H9 (cell line): ENCODE measurements around the gene ZNF714. TPM values are rescaled to one million over a fixed set of nuclear protein-coding genes. Genes with fewer than 3 reads are reported as not detected.

ENCODE experiments used
- DNase-seq: peaks from one replicate; pipeline ENCODE4 v3.0.0-alpha.2; 2017
- H2AFZ ChIP-seq: one replicate; pipeline ENCODE4 v1.6.1; 2013; ENCODE audit warnings: mild to moderate bottlenecking, low read length, control low read depth, moderate library complexity
- H2AK5ac ChIP-seq: 2 replicates; pipeline ENCODE4 v1.6.1; 2013; ENCODE audit warnings: low read length, control low read depth, mixed read lengths; ENCODE audit not compliant: insufficient read length
- H2BK120ac ChIP-seq: one replicate; pipeline ENCODE4 v1.6.1; 2013; ENCODE audit warnings: low read depth, mild to moderate bottlenecking, low read length, control low read depth, inconsistent platforms; ENCODE audit not compliant: poor library complexity, severe bottlenecking
- H2BK12ac ChIP-seq: 2 replicates; pipeline ENCODE4 v1.6.1; 2013; ENCODE audit warnings: low read length, control low read depth, mixed read lengths, low read depth; ENCODE audit not compliant: insufficient read length
- H2BK15ac ChIP-seq: 2 replicates; pipeline ENCODE4 v1.6.1; 2013; ENCODE audit warnings: low read depth, low read length, control low read depth
- H2BK20ac ChIP-seq: one replicate; pipeline ENCODE4 v1.6.1; 2013; ENCODE audit warnings: low read depth, mild to moderate bottlenecking, low read length, control low read depth, inconsistent platforms; ENCODE audit not compliant: poor library complexity, severe bottlenecking
- H2BK5ac ChIP-seq: 2 replicates; pipeline ENCODE4 v1.6.1; 2013; ENCODE audit warnings: low read length, control low read depth, mixed read lengths; ENCODE audit not compliant: insufficient read length
- H3K14ac ChIP-seq: 2 replicates; pipeline ENCODE4 v1.6.1; 2013; ENCODE audit warnings: low read length, control low read depth; ENCODE audit not compliant: insufficient read depth
- H3K18ac ChIP-seq: 2 replicates; pipeline ENCODE4 v1.6.1; 2013; ENCODE audit warnings: low read depth, mild to moderate bottlenecking, mixed read lengths, low read length, control low read depth; ENCODE audit not compliant: insufficient read length
- H3K23ac ChIP-seq: 2 replicates; pipeline ENCODE4 v1.6.1; 2013; ENCODE audit warnings: low read length, control low read depth, mixed read lengths, low read depth; ENCODE audit not compliant: insufficient read length
- H3K23me2 ChIP-seq: 2 replicates; pipeline ENCODE4 v1.6.1; 2013; ENCODE audit warnings: low read depth, mild to moderate bottlenecking, mixed read lengths, low read length, control low read depth; ENCODE audit not compliant: insufficient read length, poor library complexity, severe bottlenecking
- H3K27ac ChIP-seq: 2 replicates; pipeline ENCODE4 v1.5.1; 2013; ENCODE audit warnings: low read length, control low read depth, mixed read lengths, low read depth; ENCODE audit not compliant: insufficient read length
- H3K27me3 ChIP-seq: 2 replicates; pipeline ENCODE4 v1.6.1; 2013; ENCODE audit warnings: low read length, control low read depth, inconsistent platforms; ENCODE audit not compliant: insufficient read depth
- H3K4ac ChIP-seq: 2 replicates; pipeline ENCODE4 v1.6.1; 2013; ENCODE audit warnings: low read depth, mild to moderate bottlenecking, control low read depth, inconsistent platforms, low read length, moderate library complexity
- H3K4me1 ChIP-seq: 2 replicates; pipeline ENCODE4 v1.6.1; 2013; ENCODE audit warnings: low read length, control low read depth, inconsistent platforms; ENCODE audit not compliant: insufficient read depth
- H3K4me2 ChIP-seq: 2 replicates; pipeline ENCODE4 v1.6.1; 2013; ENCODE audit warnings: low read length, control low read depth, mixed read lengths; ENCODE audit not compliant: insufficient read length, insufficient read depth
- H3K56ac ChIP-seq: 2 replicates; pipeline ENCODE4 v1.6.1; 2013; ENCODE audit warnings: low read depth, mild to moderate bottlenecking, mixed read lengths, low read length, control low read depth; ENCODE audit not compliant: insufficient read length
- H3K79me1 ChIP-seq: 2 replicates; pipeline ENCODE4 v1.6.1; 2013; ENCODE audit warnings: low read depth, mild to moderate bottlenecking, moderate library complexity, low read length, control low read depth, inconsistent platforms; ENCODE audit not compliant: insufficient read depth, poor library complexity, severe bottlenecking
- H3K79me2 ChIP-seq: 2 replicates; pipeline ENCODE4 v1.6.1; 2013; ENCODE audit warnings: low read length, control low read depth, inconsistent platforms; ENCODE audit not compliant: insufficient read depth
- H3K9ac ChIP-seq: 2 replicates; pipeline ENCODE4 v1.6.1; 2013; ENCODE audit warnings: low read length, control low read depth, mixed read lengths; ENCODE audit not compliant: insufficient read length; ENCODE audit errors: extremely low read depth
- H3K9me3 ChIP-seq: one replicate; pipeline ENCODE4 v1.6.1; 2013; ENCODE audit warnings: low read depth, low read length, inconsistent platforms; ENCODE audit not compliant: control insufficient read depth
- H3T11ph ChIP-seq: one replicate; pipeline ENCODE4 v1.6.1; 2013; ENCODE audit warnings: mild to moderate bottlenecking, low read length, control low read depth, inconsistent platforms
- H4K20me1 ChIP-seq: one replicate; pipeline ENCODE4 v1.6.1; 2013; ENCODE audit not compliant: control insufficient read depth, insufficient read length, insufficient read depth
- H4K5ac ChIP-seq: 2 replicates; pipeline ENCODE4 v1.6.1; 2013; ENCODE audit warnings: low read depth, mild to moderate bottlenecking, mixed read lengths, low read length, control low read depth; ENCODE audit not compliant: insufficient read length
- H4K8ac ChIP-seq: replicated peaks from 2 replicates; pipeline ENCODE4 v1.6.1; 2013; ENCODE audit warnings: low read length, control low read depth, mixed read lengths, low read depth; ENCODE audit not compliant: insufficient read length
- H4K91ac ChIP-seq: 2 replicates; pipeline ENCODE4 v1.6.1; 2013; ENCODE audit warnings: low read depth, mild to moderate bottlenecking, moderate library complexity, mixed read lengths, low read length, control low read depth; ENCODE audit not compliant: insufficient read length
- H3K27ac Mint-ChIP-seq, 3 experiments: 2 replicates in 2 of 3; 3 replicates in 1 of 3; pipeline ENCODE4 v1.8.0; 2020 to 2021; ENCODE audit warnings: mixed read lengths in 3 of 3, mild to moderate bottlenecking in 1 of 3, moderate library complexity in 1 of 3
- H3K27me3 Mint-ChIP-seq: 2 replicates; pipeline ENCODE4 v1.8.0; 2021; ENCODE audit warnings: low read depth, mild to moderate bottlenecking, moderate library complexity, mixed read lengths
- H3K36me3 Mint-ChIP-seq, 3 experiments: 2 replicates in 2 of 3; 3 replicates in 1 of 3; pipeline ENCODE4 v1.8.0; 2020 to 2021; ENCODE audit warnings: low read depth in 3 of 3, mixed read lengths in 3 of 3; ENCODE audit not compliant: insufficient read depth in 1 of 3
- H3K4me1 Mint-ChIP-seq, 2 experiments: 2 replicates each; pipeline ENCODE4 v1.8.0; 2020; ENCODE audit warnings: mixed read lengths in 2 of 2
- H3K4me3 Mint-ChIP-seq, 2 experiments: 2 replicates in 1 of 2; 3 replicates in 1 of 2; pipeline ENCODE4 v1.8.0; 2020 to 2021; ENCODE audit warnings: mild to moderate bottlenecking in 2 of 2, mixed read lengths in 2 of 2, moderate library complexity in 1 of 2
- H3K9me3 Mint-ChIP-seq, 2 experiments: 2 replicates in 1 of 2; 3 replicates in 1 of 2; pipeline ENCODE4 v1.8.0; 2020; ENCODE audit warnings: mild to moderate bottlenecking in 2 of 2, mixed read lengths in 2 of 2, moderate library complexity in 1 of 2
- CTCF ChIP-seq: fragments of 200-600 bp; sonication (generic); conservative IDR thresholded peaks from 3 replicates; pipeline ENCODE4 v1.8.0; 2021; ENCODE audit warnings: antibody characterized with exemption, mild to moderate bottlenecking
- WGBS: extraction: QIAGEN DNeasy Blood & Tissue Kit; methylation state at CpG from one replicate; pipeline ENCODE4 v1.1.7; 2013; ENCODE audit warnings: missing lambda C conversion rate, low lambda C conversion rate, mixed read lengths; ENCODE audit not compliant: insufficient read length; ENCODE audit errors: extremely low coverage; 5-methylcytosine and 5-hydroxymethylcytosine counted together
- total RNA-seq: library from RNA; stranded (reverse); gene quantifications from 2 replicates; pipeline ENCODE4 v1.2.1, GENCODE V29; 2021

ZNF714 gene
- total RNA-seq, 1 experiment from 2014 or later, result 53.9 TPM

- no peak overlapping the region for H2AFZ ChIP-seq
- no peaks in the 10 kb centered on the region for H4K20me1 ChIP-seq
- H3K4ac ChIP-seq, result no peak overlapping the region
- no peaks in the 10 kb centered on the region for H3K4me1 Mint-ChIP-seq
- H2BK15ac ChIP-seq, result no peak overlapping the region
- no peak overlapping the region for H2BK20ac ChIP-seq
- no peaks in the 10 kb centered on the region for H3K9me3 ChIP-seq
- no peak overlapping the region for H4K8ac ChIP-seq
- H2AK5ac ChIP-seq, result no peak overlapping the region
- no peak overlapping the region for H3K14ac ChIP-seq
- H3K27ac ChIP-seq, result no peak overlapping the region
- no peak overlapping the region for H3K4me2 ChIP-seq
- DNase-seq, result no peak
- H3K27me3 ChIP-seq, result no peaks in the 10 kb centered on the region
- H4K5ac ChIP-seq, result no peak overlapping the region
- H2BK12ac ChIP-seq, result no peak overlapping the region
- no peak overlapping the region for H3K56ac ChIP-seq
- no peak for TF ChIP-seq CTCF
- H3K4me3 Mint-ChIP-seq, result no peak overlapping the region
- no peaks in the 10 kb centered on the region for H3K4me1 ChIP-seq
- no peak overlapping the region for H3K9ac ChIP-seq
- no peak overlapping the region for H2BK5ac ChIP-seq
- H3K9me3 Mint-ChIP-seq, result peaks cover 9 to 18% of the 10 kb centered on the region in 2 experiments; a peak in 4 of 5 replicates
- H3K18ac ChIP-seq, result no peak overlapping the region
- H4K91ac ChIP-seq, result no peak overlapping the region
- no peaks in the 10 kb centered on the region for H3K79me2 ChIP-seq
- no peaks in the 10 kb centered on the region for H3K23me2 ChIP-seq
- H3K36me3 Mint-ChIP-seq, result peaks cover 36 to 47% (median 39%) of the 10 kb centered on the region in 3 experiments
- H2BK120ac ChIP-seq, result no peak overlapping the region
- H3K27me3 Mint-ChIP-seq, result no peaks in the 10 kb centered on the region
- no peak overlapping the region for H3T11ph ChIP-seq
- WGBS, result no CpG with 5 or more reads among the region's 5 CpGs
- no peak overlapping the region for H3K27ac Mint-ChIP-seq
- H3K23ac ChIP-seq, result no peak overlapping the region
- H3K79me1 ChIP-seq, result no peaks in the 10 kb centered on the region
These were observed 29.1 kb upstream of the ZNF714 start for GRCh38 chr19:21052902-21053301.
